Putamen (tissue), 1 donor: ENCODE measurements around the gene S1PR4.

Experiments
- DNase-seq: peaks from one replicate; pipeline ENCODE4 v3.0.0-alpha.2; 2016; ENCODE audit warnings: low spot score

S1PR4 gene

GRCh38 chr19:3178377-3178972 lies at the start of gene S1PR4:
Gene S1PR4, plus strand, starts transcription at chr19:3178769. Its CDS starts 24 bp downstream, at chr19:3178793.
- no peak for DNase-seq

GRCh38 chr19:3129112-3129511 lies 49.5 kb upstream of the S1PR4 start:
- no peak for DNase-seq

GRCh38 chr19:3131168-3131567 lies 47.4 kb upstream of the S1PR4 start:
- DNase-seq = no peak

- DNase-seq = no peak
These were observed 45.4 kb upstream of the S1PR4 start for GRCh38 chr19:3132971-3133792.

- DNase-seq = no peak
These were observed 44.8 kb upstream of the S1PR4 start for GRCh38 chr19:3133793-3134116.

GRCh38 chr19:3135961-3136683 lies 42.4 kb upstream of the S1PR4 start, which contains the start of gene GNA15:
Gene GNA15, plus strand, starts transcription at chr19:3136033. Its CDS starts 418 bp downstream, at chr19:3136451.
- DNase-seq = no peak

GRCh38 chr19:3136684-3137055 lies 41.9 kb upstream of the S1PR4 start:
- no peak for DNase-seq

GRCh38 chr19:3137119-3137518 lies 41.5 kb upstream of the S1PR4 start:
- no peak for DNase-seq

- DNase-seq = no peak
These were observed 40.3 kb upstream of the S1PR4 start for GRCh38 chr19:3138268-3138667.

GRCh38 chr19:3140667-3141038 lies 37.9 kb upstream of the S1PR4 start:
- no peak for DNase-seq

GRCh38 chr19:3142292-3142670 lies 36.3 kb upstream of the S1PR4 start:
- no peak for DNase-seq

GRCh38 chr19:3142781-3143337 lies 35.7 kb upstream of the S1PR4 start:
- no peak for DNase-seq

- no peak for DNase-seq
These were observed 32.5 kb upstream of the S1PR4 start for GRCh38 chr19:3145909-3146676.

GRCh38 chr19:3146677-3147100 lies 31.9 kb upstream of the S1PR4 start:
- no peak for DNase-seq

GRCh38 chr19:3148503-3148902 lies 30.1 kb upstream of the S1PR4 start:
- DNase-seq = no peak

- DNase-seq = no peak
These were observed 29.5 kb upstream of the S1PR4 start for GRCh38 chr19:3149089-3149488.

GRCh38 chr19:3149526-3150505 lies 28.8 kb upstream of the S1PR4 start:
- DNase-seq = no peak

GRCh38 chr19:3150739-3151329 lies 27.7 kb upstream of the S1PR4 start:
- no peak for DNase-seq

- no peak for DNase-seq
These were observed 26.8 kb upstream of the S1PR4 start for GRCh38 chr19:3151563-3152418.

GRCh38 chr19:3152419-3152780 lies 26.2 kb upstream of the S1PR4 start:
- no peak for DNase-seq
